Astrocyte (in vitro differentiated cells and primary cell): ENCODE measurements around the gene FANCE.

Source experiments
- EZH2 ChIP-seq: IDR thresholded peaks from 2 replicates; pipeline ENCODE4 v1.6.1; 2012; ENCODE audit warnings: mild to moderate bottlenecking, low read length, inconsistent platforms; ENCODE audit not compliant: insufficient read depth
- TF ChIP-seq, protein P1 (sequence below): IDR thresholded peaks from 2 replicates; pipeline ENCODE4 v1.5.1; 2011; ENCODE audit warnings: low read depth, mild to moderate bottlenecking, inconsistent platforms, low read length, moderate library complexity; ENCODE audit not compliant: insufficient read depth

DNA sequence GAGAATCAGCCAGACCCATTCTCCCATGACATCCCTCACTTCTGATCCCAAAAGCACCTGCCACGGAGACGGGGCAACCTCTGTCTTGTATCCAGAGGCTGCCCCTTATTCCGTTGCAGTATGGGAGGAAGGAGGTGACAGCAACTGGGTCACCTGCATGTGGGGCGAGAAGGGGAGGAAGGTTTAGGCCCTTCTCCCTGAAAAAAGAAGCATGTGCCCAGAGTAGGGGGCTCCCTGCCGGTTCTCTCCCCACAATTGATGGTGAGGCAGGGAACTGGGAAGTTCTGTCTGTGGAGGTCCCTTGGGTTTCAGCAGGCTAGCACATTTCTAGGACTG lies 49.3 kb upstream of the FANCE start:
- no peak for TF ChIP-seq EZH2
- TF ChIP-seq, protein P1, sequence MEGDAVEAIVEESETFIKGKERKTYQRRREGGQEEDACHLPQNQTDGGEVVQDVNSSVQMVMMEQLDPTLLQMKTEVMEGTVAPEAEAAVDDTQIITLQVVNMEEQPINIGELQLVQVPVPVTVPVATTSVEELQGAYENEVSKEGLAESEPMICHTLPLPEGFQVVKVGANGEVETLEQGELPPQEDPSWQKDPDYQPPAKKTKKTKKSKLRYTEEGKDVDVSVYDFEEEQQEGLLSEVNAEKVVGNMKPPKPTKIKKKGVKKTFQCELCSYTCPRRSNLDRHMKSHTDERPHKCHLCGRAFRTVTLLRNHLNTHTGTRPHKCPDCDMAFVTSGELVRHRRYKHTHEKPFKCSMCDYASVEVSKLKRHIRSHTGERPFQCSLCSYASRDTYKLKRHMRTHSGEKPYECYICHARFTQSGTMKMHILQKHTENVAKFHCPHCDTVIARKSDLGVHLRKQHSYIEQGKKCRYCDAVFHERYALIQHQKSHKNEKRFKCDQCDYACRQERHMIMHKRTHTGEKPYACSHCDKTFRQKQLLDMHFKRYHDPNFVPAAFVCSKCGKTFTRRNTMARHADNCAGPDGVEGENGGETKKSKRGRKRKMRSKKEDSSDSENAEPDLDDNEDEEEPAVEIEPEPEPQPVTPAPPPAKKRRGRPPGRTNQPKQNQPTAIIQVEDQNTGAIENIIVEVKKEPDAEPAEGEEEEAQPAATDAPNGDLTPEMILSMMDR, result no peak
